Fibroblast of skin of left quadriceps (primary cell): ENCODE measurements around the gene ILK.

Source experiments
- DNase-seq, 2 experiments: peaks; one replicate each; pipeline ENCODE4 v3.0.0-alpha.2; 2013; ENCODE audit warnings: low read depth in 2 of 2

ILK gene

GRCh38 chr11:6606471-6607189 is 3.1 kb downstream of the ILK start:
- DNase-seq, result peak; percentile 88 to 89

DNA sequence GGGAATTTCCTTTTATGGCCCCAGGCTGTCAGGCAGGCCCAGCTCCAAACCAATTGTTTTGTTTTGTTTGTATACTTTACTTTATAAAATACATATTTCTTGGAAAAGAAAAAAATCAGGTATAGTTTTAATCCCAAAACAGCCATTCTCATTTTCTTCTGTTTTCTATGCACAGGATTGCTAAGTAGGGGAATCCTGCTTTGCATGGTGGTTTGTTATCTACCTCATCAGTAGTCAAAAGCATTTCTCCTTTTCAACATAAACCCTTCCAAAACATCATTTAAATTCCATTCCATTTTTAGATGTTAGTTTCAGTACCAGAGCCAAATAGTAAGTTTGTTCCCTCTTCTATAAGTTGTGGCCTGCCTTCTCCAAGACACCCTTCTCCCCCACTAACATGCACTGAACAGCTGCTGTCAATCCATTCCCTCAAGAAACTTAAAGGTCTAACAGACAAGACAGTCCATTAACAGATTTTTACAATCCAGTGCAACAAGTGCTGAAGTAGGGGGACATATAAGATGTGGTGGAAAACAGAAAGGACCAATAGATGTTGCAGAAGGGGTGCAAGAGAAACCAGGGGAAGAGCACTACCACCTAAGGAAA is 3.7 kb downstream of the ILK start:
- peak in 1 of 2 experiments; percentile 26 for DNase-seq

GRCh38 chr11:6608011-6608410 is 4.4 kb downstream of the ILK start:
- DNase-seq, result no peak

GRCh38 chr11:6608726-6609501 is 5.3 kb downstream of the ILK start:
- DNase-seq, result no peak

- DNase-seq, result no peak
Observed at GRCh38 chr11:6609502-6610015, 6.0 kb downstream of the ILK start.

GRCh38 chr11:6610591-6610990 is 7.0 kb downstream of the ILK start:
- DNase-seq, result no peak

DNA sequence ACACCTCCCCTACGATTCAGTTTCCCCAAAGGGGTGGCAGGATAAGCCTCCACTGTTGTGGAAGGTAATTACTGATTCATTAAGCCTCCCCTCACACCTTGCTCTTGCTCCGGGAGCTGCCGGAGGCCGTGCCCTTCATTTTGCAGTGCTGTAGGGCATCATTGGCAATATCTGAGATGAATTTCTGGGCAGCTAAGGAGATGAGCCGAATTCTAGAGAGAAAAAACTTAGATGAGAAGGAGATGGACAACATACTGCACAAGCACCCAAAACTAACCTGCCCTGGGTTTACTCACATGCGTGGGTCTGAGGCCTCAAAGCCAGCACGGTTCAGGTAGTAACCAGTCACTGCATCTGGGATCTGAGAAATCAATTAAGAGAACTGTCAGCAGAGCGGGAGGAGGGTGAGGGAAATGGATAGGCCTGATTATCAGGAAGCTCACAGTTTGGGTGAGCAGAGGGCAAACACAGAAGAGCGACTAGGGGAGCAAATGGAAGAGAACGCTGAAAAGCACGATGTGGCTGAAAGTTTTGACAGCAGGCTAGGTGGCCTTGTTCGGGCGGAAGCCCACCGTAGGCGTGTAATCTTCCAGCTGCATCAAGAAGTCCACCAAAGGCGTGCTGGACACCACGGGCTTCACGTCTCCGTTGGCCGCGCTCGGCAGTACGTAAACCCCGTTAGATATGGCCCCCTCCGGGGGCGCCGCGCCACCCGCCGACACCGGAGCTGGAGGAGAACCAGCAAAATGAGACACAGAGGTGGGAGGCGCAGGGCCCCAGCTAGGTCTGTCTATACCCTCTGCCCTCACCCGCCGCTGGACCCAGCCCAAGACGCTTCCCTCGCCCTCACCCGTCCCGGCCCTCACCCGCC is 7.8 kb downstream of the ILK start:
- no peak for DNase-seq

DNA sequence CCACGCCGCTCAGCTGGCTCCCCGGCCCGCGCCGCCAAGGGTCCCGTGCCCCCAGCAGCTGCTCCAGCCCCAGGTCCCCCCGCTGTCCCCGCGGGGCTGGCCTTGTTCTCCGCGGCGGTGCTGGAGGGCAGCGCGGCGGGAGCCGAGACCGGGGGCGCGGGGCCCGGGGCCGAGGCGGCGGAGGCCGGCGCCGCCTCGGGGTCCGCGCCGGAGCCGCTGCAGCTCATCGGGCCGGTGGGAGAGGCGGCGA is 8.3 kb downstream of the ILK start:
- no peak for DNase-seq

DNA sequence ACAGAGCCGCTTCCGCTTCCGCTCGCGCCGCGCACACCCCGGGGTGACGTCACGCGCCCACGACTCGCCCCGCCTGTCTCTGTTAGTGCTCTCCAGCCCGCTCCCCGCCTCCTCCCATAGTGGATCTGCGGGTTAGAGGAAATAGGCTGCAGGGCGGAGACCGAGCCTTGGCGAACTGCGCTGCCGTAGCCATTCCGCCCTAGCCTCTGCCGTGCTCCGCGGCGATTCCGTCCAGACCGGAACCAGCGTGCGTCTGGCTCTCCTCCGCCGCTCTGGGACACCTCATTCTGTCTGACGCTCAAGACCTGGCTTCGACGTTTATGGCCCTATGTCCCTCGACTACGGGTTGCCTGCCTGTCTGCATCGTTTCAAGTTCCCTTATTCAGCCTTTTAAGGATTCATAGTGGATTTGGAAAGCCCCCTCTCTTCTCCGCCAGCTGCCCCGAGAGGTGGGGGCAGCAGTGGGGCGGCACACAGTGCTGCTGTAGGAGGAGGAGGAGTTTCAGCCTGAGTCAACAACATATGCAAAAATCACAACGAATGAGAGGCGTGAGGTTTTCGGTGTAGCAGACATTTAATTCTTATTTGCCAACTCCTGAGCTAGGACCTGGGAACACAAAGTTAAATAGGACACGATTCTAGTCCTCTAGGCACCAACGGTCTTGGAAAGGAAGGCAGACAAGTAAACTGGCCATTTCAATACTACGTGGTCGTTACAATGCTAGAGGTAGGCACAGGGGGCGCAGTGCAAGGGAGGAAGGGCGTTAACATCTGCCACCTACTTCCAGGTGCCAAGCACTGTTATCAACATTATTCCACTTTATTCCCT is 8.9 kb downstream of the ILK start, which contains the start of gene TAF10:
Gene TAF10, minus strand, starts transcription at position 4 of the 829 bp plus-strand sequence. CDS start 27 bp downstream, outside the sequence.
- DNase-seq, result peak; percentile 93 to 94

- no peak for DNase-seq
Observed at GRCh38 chr11:6613496-6613895, 9.9 kb downstream of the ILK start.

DNA sequence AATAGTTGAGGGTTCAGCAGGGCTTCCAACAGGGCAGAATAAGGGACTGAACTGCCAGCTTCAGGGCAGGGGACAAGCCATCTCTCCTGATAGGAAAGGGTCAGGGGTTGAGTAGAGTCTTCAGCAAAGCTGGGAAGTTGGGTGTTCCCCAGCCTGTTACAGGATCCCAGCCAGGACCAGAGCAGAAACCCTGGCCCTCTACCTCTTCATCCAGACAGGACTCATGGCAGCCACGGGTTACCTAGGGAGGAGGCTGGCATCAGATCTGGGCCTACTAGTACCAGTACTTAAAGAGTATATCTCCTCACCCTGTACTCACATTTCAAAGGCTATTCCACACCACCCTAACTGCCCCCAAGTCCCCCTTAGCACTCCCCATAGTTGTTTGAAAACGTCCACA is 10.9 kb downstream of the ILK start:
- no peak for DNase-seq

- DNase-seq, result no peak
Observed at GRCh38 chr11:6615046-6615445, 11.5 kb downstream of the ILK start.

DNA sequence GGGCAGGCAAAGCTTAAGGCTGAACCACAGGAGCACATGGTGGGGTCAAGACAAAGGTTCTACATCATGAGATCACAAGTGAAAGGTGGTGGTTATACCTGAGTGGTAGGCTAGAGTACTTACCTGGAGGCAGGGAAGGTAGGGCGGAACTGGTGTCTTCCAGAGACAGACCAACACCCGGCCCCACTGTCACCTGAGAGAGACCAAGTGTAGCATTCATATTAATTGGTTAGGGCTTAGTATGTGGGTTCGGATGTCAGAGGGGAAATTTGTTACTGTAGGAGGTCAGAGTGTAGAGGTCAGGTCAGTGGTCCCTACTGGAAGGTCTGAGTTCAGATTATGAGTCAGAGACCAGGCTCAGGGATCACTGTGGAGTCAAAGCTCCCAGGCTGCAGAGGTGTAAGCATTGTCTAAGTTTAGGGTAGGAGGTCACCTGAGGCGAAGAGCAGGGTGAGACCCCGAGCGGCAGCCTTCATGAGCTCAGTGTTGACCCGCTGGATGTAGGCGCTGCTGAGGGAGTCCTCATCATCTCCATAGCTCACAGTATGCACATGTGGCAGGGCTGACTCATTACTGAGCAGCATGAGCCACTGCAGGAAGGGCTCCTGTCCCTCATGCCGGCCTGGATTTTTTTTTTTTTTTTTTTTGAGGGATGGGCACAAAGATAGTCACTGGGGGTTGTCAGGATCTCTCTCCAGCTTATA is 12.5 kb downstream of the ILK start:
- DNase-seq, result no peak

DNA sequence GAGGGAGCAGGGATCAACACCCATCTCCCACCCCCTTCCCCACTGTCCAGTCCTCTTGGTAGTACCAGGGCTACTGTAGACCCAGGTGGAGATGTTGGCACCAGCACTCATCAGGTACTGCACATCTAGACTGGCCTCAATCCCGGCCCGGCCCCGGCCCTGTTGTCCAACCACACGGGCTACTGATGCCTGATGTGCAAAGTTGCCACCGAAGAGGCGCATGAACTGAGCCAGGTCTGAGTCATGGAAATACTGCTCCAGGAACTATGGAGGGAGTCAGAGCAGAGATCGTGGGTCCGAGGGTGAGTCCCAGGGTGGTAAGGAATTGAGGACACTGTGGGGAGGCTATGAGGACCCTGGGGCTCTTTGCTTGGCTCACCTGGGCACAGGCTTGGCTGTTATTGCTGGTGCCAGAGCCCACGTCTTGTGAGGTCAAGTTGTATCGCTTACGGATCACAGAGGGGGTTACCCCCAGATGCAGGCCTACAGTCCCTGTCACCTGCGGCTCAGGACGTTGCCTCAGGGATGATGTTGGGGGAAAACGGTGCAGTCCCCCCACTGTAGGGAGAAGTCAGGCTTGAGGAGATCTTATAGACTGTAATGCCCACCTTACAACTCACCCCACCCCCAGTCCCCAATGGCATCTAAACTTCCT is 13.1 kb downstream of the ILK start:
- no peak for DNase-seq

DNA sequence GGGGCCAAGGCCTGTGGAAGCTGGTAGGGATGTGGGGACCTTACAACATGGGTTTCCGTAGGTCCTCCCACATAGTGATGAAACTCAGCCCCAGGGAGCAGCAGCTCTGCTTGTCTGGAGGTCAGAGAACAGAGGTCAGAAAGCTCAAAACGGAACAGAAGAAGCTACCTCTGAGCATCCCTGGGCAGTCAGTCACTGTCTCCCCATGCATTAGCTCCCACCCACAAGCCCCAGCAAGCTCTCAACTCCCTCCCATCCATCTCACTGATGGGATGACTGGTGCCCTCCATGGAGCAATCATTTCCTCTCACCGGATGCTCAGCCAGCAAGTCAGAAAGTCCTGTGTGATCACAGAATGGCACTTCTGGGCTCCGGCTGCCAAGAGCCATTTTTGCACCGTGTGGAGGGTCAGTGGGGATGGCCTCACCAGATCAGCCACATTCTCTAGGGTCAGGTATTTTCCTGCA is 13.8 kb downstream of the ILK start:
- no peak for DNase-seq

GRCh38 chr11:6618117-6619003 is 14.8 kb downstream of the ILK start:
- DNase-seq, result peak; percentile 50 to 55

DNA sequence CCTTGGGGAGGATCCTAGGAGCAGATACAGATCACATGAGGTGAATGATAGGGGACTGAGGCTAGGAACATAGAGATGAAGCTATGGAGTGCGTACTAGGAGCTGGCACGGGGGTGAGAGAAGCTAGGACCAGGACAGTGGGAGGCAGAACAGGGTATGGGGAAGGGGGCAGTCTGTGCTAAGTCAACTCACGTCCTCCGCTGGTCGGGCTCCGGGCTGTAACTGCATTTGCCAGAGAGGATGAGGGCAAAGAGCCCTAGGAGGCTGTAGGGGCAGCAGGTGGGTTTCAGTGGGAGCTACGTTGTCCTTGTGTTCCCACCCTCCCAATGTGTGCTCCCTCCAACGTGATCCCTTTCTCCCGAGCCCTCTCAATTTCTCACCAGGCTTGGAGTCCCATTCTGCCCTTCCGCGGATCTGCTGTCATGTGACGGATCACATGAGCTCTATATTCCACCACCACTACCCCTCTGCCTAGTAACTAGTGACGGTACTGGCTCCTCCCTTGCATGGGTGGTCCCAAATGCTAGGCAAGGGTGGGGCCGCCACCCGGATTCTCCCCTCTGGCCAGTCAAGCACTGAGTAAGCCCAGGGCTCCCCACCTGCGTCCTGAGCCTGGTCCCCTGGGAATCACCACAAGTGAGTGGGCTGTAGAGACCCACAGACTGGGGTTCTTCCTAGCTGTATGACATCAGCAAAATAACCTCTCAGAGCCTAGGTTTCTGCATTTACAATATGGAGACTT is 15.6 kb downstream of the ILK start, which contains the start of gene TPP1:
Gene TPP1, minus strand, starts transcription at position 419 of the 742 bp plus-strand sequence. Its CDS starts 22 bp downstream, at position 397.
- DNase-seq, result peak; percentile 87

DNA sequence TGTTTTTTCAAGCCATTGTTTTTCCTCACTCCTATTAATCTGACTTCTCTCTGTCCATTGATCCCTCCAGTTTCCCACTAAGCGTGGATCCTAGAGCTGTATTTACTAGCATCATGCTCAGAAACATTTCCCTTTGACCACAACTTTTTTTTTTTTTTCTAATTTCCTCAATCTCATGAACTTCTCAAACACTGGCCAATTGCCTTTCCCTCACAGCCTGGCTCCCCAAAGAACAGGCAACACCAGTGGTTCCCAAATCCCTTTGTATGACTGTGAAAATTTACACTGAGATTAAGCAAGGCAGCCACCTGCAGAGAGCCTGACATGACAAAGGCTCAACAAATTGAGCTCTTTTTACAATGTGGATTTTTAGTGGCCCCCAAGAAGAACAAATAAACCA is 17.1 kb downstream of the ILK start:
- DNase-seq, result no peak
